Vagina (tissue), 2 donors: Measurements from ENCODE around the gene GMNN. TPM values are rescaled to one million over a fixed set of nuclear protein-coding genes. Genes with fewer than 3 reads are reported as not detected.

Source experiments
- DNase-seq, 2 donors: peaks; one replicate each; pipeline ENCODE4 v3.0.0-alpha.2; 2017; ENCODE audit errors: extremely low spot score in 2 of 2
- H3K27ac ChIP-seq: fragments of 200-600 bp; sonication (generic); one replicate; pipeline ENCODE4 v1.5.1; 2019
- H3K27me3 ChIP-seq: fragments of 200-600 bp; sonication (generic); one replicate; pipeline ENCODE4 v1.5.1; 2019
- H3K36me3 ChIP-seq, 2 donors: fragments of 200-600 bp; sonication (generic); one replicate each; pipeline ENCODE4 v1.5.1; 2017 to 2019
- H3K4me1 ChIP-seq: fragments of 200-600 bp; sonication (generic); one replicate; pipeline ENCODE4 v1.5.1; 2019
- H3K4me3 ChIP-seq, 2 donors: fragments of 200-600 bp; sonication (generic); 1 replicate in 1 of 2; 2 replicates in 1 of 2; pipeline ENCODE4 v1.5.1; 2016 to 2019
- H3K9me3 ChIP-seq: fragments of 200-600 bp; sonication (generic); one replicate; pipeline ENCODE4 v1.5.1; 2019
- CTCF ChIP-seq, 3 experiments: fragments of 450-650 bp in 2 of 3; fragments of 200-600 bp in 1 of 3; sonication (generic) in 1 of 3; IDR thresholded peaks; one replicate each; pipeline ENCODE4 v1.5.1; 2017 to 2019; ENCODE audit warnings: antibody characterized with exemption in 3 of 3, mild to moderate bottlenecking in 2 of 3, moderate library complexity in 2 of 3
- POLR2A ChIP-seq, 2 donors: fragments of 450-650 bp; IDR thresholded peaks; one replicate each; pipeline ENCODE4 v1.6.1; 2017; ENCODE audit warnings: antibody characterized with exemption in 2 of 2, mild to moderate bottlenecking in 2 of 2, moderate library complexity in 2 of 2
- POLR2AphosphoS5 ChIP-seq, 2 donors: sonication (generic); formaldehyde crosslinking; IDR thresholded peaks; one replicate each; pipeline ENCODE4 v1.9.0; 2017; ENCODE audit warnings: antibody characterized with exemption in 2 of 2, mild to moderate bottlenecking in 2 of 2, low read depth in 1 of 2; ENCODE audit not compliant: insufficient read depth in 1 of 2
- intact Hi-C: fragments of 100-400 bp; cut with DNase I; formaldehyde crosslinking; loops from one replicate; pipeline ENCODE4 v1.15.1; 2023
- total RNA-seq: library from RNA; depleted of rRNA; stranded (reverse); fragments of >200 nt; gene quantifications from one replicate; pipeline ENCODE4 v1.2.3, GENCODE V29; 2016

GMNN gene
- total RNA-seq, 1 donor from 2014 or later, result 13.5 TPM

GRCh38 chr6:24797596-24798216 lies 23.0 kb downstream of the GMNN start:
- Histone ChIP-seq H3K27ac (no peak overlapping the region), H3K4me3 (no peak overlapping the region), H3K36me3 (no peaks in the 10 kb centered on the region), H3K9me3 (no peaks in the 10 kb centered on the region), H3K4me1 (no peaks in the 10 kb centered on the region), H3K27me3 (no peaks in the 10 kb centered on the region)
- TF ChIP-seq POLR2AphosphoS5 (IDR thresholded peaks at IDR 0.05; ENCODE audit: insufficient read depth in 1 of 2, low read depth in 1 of 2) (no peak), POLR2A (IDR thresholded peaks at IDR 0.05) (no peak), CTCF (IDR thresholded peaks at IDR 0.05) (no peak)
- no peak for DNase-seq
- intact Hi-C loops, result no loop called here

GRCh38 chr6:24798740-24799540 lies 24.2 kb downstream of the GMNN start, which contains the start of gene ARMH2:
ARMH2 (minus strand) TSS chr6:24798917; CDS start chr6:24798857, 60 bp downstream.
- intact Hi-C loops, result no loop called here
- Histone ChIP-seq H3K27ac (no peak within 1 kb of the TSS), H3K27me3 (no peaks in the 10 kb centered on the region), H3K36me3 (no peaks in the 10 kb centered on the region), H3K4me3 (no peak within 1 kb of the TSS), H3K9me3 (no peaks in the 10 kb centered on the region), H3K4me1 (no peaks in the 10 kb centered on the region)
- no peak for DNase-seq
- TF ChIP-seq POLR2A (IDR thresholded peaks at IDR 0.05), result no peak
- no peak for TF ChIP-seq CTCF (IDR thresholded peaks at IDR 0.05)
- TF ChIP-seq POLR2AphosphoS5 (IDR thresholded peaks at IDR 0.05; ENCODE audit: insufficient read depth in 1 of 2, low read depth in 1 of 2), result no peak

- Histone ChIP-seq H3K4me3 (no peak overlapping the region), H3K4me1 (no peaks in the 10 kb centered on the region), H3K27ac (no peak overlapping the region), H3K27me3 (no peaks in the 10 kb centered on the region), H3K9me3 (no peaks in the 10 kb centered on the region), H3K36me3 (no peaks in the 10 kb centered on the region)
- DNase-seq, result no peak
- TF ChIP-seq POLR2A (IDR thresholded peaks at IDR 0.05) (no peak), CTCF (IDR thresholded peaks at IDR 0.05) (no peak), POLR2AphosphoS5 (IDR thresholded peaks at IDR 0.05; ENCODE audit: insufficient read depth in 1 of 2, low read depth in 1 of 2) (no peak)
- intact Hi-C loops, result no loop called here
Measured at GRCh38 chr6:24799541-24799915, 24.8 kb downstream of the GMNN start.

- no peak for TF ChIP-seq CTCF (IDR thresholded peaks at IDR 0.05)
- TF ChIP-seq POLR2AphosphoS5 (IDR thresholded peaks at IDR 0.05; ENCODE audit: insufficient read depth in 1 of 2, low read depth in 1 of 2), result no peak
- no peak for TF ChIP-seq POLR2A (IDR thresholded peaks at IDR 0.05)
- Histone ChIP-seq H3K4me1 (no peaks in the 10 kb centered on the region), H3K27me3 (no peaks in the 10 kb centered on the region), H3K9me3 (no peaks in the 10 kb centered on the region), H3K4me3 (no peak overlapping the region), H3K27ac (no peak overlapping the region), H3K36me3 (peaks cover 0 to 9% of the 10 kb centered on the region in 2 donors)
- intact Hi-C loops, result no loop called here
- DNase-seq, result no peak
Measured at GRCh38 chr6:24802271-24803059, 27.7 kb downstream of the GMNN start.
